HG03060 (cell line): ENCODE data around the gene RAD51B.
"Not testable (repeated sequence)": the region's sequence is repeated elsewhere in the genome, so short reads cannot be mapped to it uniquely, and the experiment has no call there.

ENCODE experiments used
- ATAC-seq: cut with Tn5 transposase; IDR thresholded peaks from one replicate; pipeline ENCODE4 v1.9.1; 2021; ENCODE audit warnings: low read depth, moderate number of reproducible peaks; ENCODE audit not compliant: unreplicated experiment

Gene RAD51B

GRCh38 chr14:68692916-68693771, 873.6 kb downstream of the RAD51B start:
- ATAC-seq, result no peak

DNA sequence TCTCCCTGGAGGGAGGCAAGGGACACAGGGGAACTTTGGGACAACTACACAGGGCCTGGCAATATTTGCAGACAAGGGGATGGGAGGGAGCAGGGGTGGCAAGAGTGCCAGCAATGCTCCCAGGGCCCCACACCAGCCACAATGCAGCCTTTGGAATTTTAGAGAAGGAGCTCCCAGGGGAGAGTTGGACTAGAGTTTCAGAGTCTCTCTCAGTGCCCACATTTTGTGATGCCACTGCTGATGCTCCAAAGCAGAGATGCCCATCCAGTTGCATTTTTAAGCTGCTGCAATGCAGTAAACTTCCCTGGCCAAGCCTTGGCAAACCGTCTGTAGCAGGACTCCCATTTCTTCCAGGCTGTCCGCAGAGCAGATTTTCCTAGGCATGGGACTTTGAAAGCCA, 874.3 kb downstream of the RAD51B start:
- ATAC-seq, result no peak

- ATAC-seq, result no peak
These were observed 875.1 kb downstream of the RAD51B start for GRCh38 chr14:68694516-68695235.

GRCh38 chr14:68695326-68695768, 875.8 kb downstream of the RAD51B start:
- ATAC-seq, result peak; percentile 97

DNA sequence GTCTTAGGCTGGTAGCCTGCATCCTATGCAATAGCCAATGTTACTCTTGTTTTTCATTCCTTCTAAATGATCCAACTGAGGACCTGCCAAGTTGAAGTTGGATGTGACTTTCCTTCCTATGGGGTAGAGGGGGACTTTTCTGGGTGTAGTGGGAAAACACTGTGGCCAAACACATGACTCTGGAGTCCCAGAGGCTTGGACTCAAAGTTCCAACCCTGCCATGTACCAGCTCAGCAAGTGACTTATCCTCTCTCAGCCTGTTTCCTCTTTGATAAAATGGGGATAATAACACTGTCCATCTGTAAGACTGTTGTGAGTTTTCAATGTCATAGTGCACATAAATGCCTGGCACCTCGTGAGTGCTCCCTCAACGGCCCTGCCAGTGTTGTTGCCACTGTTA, 876.3 kb downstream of the RAD51B start:
- no peak for ATAC-seq

GRCh38 chr14:68696266-68696665, 876.7 kb downstream of the RAD51B start:
- no peak for ATAC-seq

- ATAC-seq, result no peak
These were observed 877.3 kb downstream of the RAD51B start for GRCh38 chr14:68696721-68697495.

DNA sequence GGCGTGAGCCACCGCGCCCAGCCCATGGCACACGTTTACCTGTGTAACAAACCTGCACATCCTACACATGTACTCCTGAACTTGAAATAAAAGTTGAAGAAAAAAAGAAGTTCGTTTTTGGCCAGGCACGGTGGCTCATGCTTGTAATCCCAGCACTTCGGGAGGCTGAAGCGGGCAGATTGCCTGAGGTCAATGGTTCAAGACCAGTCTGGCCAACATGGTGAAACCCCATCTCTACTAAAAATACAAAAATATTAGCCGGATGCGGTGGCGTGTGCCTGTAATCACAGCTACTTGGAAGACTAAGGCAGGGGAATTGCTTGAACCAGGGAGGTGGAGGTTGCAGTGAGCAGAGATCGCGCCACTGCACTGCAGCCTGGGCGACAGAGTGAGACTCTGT, 879.2 kb downstream of the RAD51B start:
- ATAC-seq, result not testable (repeated sequence)

DNA sequence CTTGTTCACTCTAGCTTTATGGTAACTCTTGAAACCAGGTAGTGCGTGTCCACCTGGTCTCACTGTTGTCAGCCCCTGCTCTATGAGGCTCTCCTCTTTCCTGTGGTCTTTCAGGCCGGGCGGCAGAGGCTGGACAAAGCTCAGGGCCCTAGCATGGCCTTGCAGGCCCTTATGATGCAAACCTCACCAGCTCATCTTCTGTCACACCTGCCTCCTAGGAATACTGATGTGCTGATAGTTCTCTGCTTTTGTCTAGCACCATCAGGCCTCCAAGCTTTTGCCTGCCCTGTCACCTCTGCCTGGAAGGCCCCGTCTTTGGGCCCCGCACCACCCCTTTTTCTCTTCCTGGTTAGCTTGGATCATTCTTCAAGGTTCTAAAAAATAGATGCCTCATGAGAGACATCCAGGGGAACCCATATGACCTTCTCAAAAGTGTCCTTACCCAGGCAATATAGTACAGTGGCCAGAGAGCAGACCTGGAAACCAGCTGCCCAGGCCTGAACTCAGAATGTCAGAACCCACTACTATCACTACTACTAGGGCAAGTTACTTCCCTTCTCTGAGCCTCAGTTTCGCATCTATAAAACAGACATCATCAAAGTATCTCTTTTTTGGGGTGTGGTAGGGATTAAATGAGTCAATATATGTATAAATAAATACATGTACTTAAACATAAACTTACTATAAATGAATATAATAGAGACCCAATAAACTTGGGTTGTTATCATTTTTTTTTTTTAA, 881.6 kb downstream of the RAD51B start:
- ATAC-seq, result no peak

DNA sequence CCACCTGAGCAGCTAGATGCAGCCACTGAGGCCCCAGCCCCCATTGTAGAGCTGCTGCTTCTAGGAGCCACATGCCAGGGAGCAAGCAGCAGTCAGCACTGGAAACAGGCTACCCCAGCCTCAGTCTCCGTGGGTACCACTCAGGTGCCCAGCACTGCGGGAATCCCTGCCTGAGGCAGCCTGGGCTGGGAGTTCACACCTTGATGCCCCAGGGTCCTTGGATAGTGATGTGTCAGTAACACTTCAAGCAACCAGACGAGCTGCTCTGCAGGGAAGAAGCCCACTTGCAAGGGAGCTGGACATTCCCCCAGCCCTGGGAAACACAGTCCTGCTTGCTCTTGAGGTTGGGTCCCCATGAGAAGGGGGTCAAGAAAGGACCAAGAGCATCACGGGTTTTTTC, 882.6 kb downstream of the RAD51B start:
- no peak for ATAC-seq

- ATAC-seq, result no peak
These were observed 883.0 kb downstream of the RAD51B start for GRCh38 chr14:68702578-68702977.

- no peak for ATAC-seq
These were observed 883.5 kb downstream of the RAD51B start for GRCh38 chr14:68703093-68703492.

- ATAC-seq, result no peak
These were observed 885.4 kb downstream of the RAD51B start for GRCh38 chr14:68704736-68705720.

GRCh38 chr14:68705741-68706283, 886.2 kb downstream of the RAD51B start:
- ATAC-seq, result no peak

DNA sequence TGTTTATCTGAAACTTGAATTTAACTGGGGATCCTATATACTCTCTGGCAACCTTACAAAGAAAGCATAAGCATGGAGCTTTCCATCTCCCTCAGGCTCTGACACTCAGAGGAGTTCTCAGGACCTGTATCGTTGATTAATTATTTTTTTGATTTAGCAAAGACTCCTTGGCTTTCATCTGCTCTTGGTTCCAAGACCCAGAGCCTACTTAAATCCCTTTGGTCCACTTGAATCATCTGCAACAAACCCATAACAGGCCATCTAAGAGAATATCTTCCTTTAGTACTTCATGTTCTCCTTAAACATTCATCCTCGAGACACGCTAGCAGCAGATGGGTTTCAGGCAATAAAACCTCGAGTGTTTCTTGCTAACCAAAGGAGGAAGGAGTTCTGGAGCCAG, 887.9 kb downstream of the RAD51B start:
- ATAC-seq, result no peak

DNA sequence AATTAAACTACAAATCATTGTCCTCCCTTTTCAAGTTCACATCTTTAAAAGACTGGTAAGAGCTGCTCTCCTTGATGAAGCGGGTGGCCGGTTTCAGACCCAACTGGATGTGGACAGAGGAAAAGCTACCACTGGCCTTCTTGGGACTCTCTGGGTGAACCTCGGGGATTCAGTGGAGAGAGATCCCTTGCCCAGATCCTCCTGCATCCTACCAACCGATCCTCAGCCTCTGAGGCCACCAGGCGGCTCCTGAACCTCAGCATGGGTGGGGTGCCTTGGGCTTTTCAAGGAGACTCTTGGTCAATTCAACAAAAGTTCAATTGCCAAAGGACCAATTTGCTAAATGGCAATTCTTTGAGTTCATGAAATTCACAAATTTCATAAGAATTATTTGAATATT, 888.8 kb downstream of the RAD51B start:
- no peak for ATAC-seq

DNA sequence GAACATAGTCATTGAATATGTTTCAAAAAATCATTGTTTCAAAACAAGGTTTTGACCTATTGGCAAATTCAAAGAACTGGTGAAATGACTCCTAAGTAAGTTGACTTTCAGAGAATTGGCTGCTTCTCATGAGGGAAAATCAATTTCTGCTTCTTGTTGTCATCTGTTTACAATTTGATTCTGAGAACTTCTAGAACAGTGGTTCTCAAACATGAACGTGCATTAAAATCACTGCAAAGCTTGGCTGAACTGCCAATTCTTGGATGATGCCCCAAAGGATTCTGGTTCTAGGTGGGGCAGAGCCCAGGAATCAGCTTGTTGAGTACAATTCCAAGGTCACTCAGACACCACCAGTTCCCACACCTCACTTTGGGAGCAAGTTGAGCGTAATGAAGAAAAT, 889.4 kb downstream of the RAD51B start:
- ATAC-seq, result no peak

GRCh38 chr14:68710776-68711175, 891.2 kb downstream of the RAD51B start:
- no peak for ATAC-seq
